Gastroesophageal sphincter (tissue), 4 donors: Measurements from ENCODE around the gene MRPL20. TPM values are rescaled to one million over a fixed set of nuclear protein-coding genes. Genes with fewer than 3 reads are reported as not detected.
"Not testable (repeated sequence)": the region's sequence is repeated elsewhere in the genome, so short reads cannot be mapped to it uniquely, and the experiment has no call there.

Experiments
- ATAC-seq: fragments of 150-250 bp; one replicate; pipeline ENCODE4 v1.9.1; 2016; ENCODE audit warnings: mild to moderate bottlenecking, moderate library complexity
- H3K27ac ChIP-seq, 4 donors: fragments of 200-600 bp; sonication (generic) in 3 of 4; 1 replicate in 3 of 4; 2 replicates in 1 of 4; pipeline ENCODE4 v1.5.1; 2016 to 2019
- H3K27me3 ChIP-seq: fragments of 200-600 bp; sonication (generic); one replicate; pipeline ENCODE4 v1.5.1; 2019
- H3K36me3 ChIP-seq, 2 donors: fragments of 200-600 bp; sonication (generic); one replicate each; pipeline ENCODE4 v1.5.1; 2019; ENCODE audit warnings: control low read depth in 1 of 2
- H3K4me1 ChIP-seq, 3 donors: fragments of 200-600 bp; sonication (generic); 1 replicate in 2 of 3; 2 replicates in 1 of 3; pipeline ENCODE4 v1.5.1; 2016 to 2019; ENCODE audit warnings: control low read depth in 2 of 3
- H3K4me3 ChIP-seq, 2 donors: fragments of 200-600 bp; sonication (generic); one replicate each; pipeline ENCODE4 v1.5.1; 2019; ENCODE audit warnings: mild to moderate bottlenecking in 1 of 2, moderate library complexity in 1 of 2
- H3K9me3 ChIP-seq, 3 donors: fragments of 200-600 bp; sonication (generic); one replicate each; pipeline ENCODE4 v1.5.1; 2017 to 2019; ENCODE audit warnings: control low read depth in 2 of 3
- EP300 ChIP-seq: sonication (generic); formaldehyde crosslinking; IDR thresholded peaks from one replicate; pipeline ENCODE4 v1.6.1; 2017; ENCODE audit warnings: antibody characterized with exemption, mild to moderate bottlenecking
- POLR2A ChIP-seq, 2 donors: fragments of 450-650 bp; IDR thresholded peaks; one replicate each; pipeline ENCODE4 v1.6.1; 2017; ENCODE audit warnings: antibody characterized with exemption in 2 of 2, mild to moderate bottlenecking in 2 of 2, moderate library complexity in 1 of 2
- POLR2AphosphoS5 ChIP-seq: sonication (generic); formaldehyde crosslinking; IDR thresholded peaks from one replicate; pipeline ENCODE4 v1.6.1; 2017; ENCODE audit warnings: antibody characterized with exemption
- WGBS, 2 donors: methylation state at CpG; one replicate each; pipeline ENCODE4 v1.1.5; 2018; ENCODE audit warnings: low coverage in 1 of 2; 5-methylcytosine and 5-hydroxymethylcytosine counted together
- total RNA-seq, 4 donors: library from RNA; depleted of rRNA; stranded (reverse); fragments of >200 nt; gene quantifications; one replicate each; pipeline ENCODE4 v1.1.0, GENCODE V29; 2016
- TF ChIP-seq, protein P1 (sequence below), 4 experiments: fragments of 200-600 bp in 2 of 4; fragments of 450-650 bp in 2 of 4; sonication (generic) in 1 of 4; IDR thresholded peaks; one replicate each; pipeline ENCODE4 v1.5.1; 2017 to 2019; ENCODE audit warnings: antibody characterized with exemption in 4 of 4, mild to moderate bottlenecking in 2 of 4, moderate library complexity in 2 of 4

The MRPL20 gene
- total RNA-seq, 4 donors from 2014 or later = 121 to 215 (median 159) TPM

DNA sequence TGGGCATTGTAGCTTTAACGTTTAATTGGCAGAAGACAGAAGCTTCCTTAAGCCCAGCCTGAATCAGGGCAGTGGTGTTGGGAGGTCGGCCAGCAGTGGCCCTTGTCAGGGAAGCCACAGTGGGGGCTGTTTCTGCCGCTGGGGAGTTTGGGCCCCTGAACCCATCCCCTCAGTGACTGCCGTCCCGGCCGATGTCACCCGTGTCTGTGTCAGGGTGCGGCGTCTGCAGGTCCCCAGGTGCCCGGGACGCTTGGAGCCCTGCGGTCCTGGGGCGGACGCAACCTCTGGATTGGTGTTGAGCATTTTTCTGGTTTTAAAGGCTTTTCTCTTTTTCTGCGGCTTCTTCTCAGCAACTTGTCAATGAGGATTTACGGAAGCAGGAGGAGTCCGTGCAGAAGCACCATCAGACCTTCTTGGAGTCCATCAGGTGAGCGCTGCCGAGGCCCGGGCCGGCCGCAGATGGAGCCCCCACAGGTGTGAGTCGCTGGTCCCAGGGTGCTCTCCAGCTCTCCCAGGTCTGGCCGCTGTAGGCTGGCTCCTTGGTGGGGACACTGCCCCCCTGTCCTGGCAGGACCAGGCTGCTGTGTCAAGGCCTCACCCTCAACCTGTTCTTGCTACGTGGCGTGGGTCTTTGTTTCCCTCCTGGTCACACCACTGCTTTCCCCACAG lies 44.7 kb upstream of the MRPL20 start:
- no peak for TF ChIP-seq EP300
- TF ChIP-seq POLR2A (IDR thresholded peaks at IDR 0.05) = no peak
- no peak for TF ChIP-seq POLR2AphosphoS5
- ATAC-seq = no peak

DNA sequence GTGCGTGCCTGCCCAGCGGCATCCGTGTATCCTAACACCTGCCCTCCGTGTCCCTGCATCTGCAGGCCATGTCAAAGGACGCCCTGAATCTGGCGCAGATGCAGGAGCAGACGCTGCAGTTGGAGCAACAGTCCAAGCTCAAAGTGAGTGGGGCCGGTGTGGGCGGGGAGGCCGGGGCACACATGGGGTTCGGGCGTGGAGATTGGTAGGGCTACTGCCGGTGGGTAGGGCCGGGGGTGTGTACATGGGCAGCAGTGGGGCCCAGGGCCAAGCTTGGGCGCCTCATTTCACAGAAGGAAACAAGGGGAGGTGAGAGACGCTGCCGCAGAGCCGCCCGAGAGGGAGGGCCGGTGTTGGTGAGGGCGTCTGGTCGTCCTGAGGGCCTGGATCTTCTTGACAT lies 43.5 kb upstream of the MRPL20 start:
- not testable (repeated sequence) for H3K27ac ChIP-seq, H3K27me3 ChIP-seq, H3K36me3 ChIP-seq, H3K9me3 ChIP-seq, H3K4me3 ChIP-seq, ATAC-seq, H3K4me1 ChIP-seq
- 76 to 77% methylated on average over 4 to 14 of the region's 22 CpGs for WGBS, 2 donors

More for the DNA sequence above, 44.7 kb upstream of the MRPL20 start:
- Histone ChIP-seq H3K27ac (no peak overlapping the region), H3K27me3 (no peaks in the 10 kb centered on the region), H3K9me3 (no peaks in the 10 kb centered on the region), H3K36me3 (no peaks in the 10 kb centered on the region), H3K4me1 (no peaks in the 10 kb centered on the region), H3K4me3 (no peak overlapping the region)
- WGBS, 2 donors = 85 to 90% methylated on average over 11 to 12 of the region's 26 CpGs

DNA sequence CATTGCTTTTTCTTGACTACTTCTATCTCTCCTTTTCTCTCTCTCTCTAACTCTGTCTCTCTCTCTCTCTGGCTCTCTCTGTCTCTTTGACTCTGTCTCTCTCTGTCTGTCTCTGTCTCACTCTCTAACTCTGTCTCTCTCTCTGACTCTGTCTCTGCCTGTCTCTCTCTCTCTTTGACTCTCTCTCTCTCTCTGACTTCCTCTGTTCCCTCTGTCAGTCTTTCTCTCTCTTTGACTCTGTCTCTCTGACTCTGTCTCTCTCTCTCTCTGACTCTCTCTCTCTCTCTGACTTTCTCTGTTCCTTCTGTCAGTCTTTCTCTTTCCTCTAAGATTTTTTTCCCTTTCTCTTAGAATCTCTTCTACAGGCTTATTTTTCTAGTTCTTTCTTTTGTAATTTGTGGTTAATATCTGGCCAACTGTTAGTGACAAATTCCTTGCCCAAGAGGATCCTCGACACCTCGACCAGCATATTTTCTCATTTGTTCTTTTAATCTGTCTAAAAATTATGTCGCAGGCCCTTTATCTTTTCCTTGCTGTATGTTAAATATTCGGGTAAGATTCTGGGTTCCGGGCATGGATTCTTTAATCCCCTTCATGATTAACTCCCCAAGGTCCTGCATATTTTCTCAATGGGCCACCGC lies 42.1 kb upstream of the MRPL20 start, which contains the start of gene ATAD3C:
TSS of gene ATAD3C (plus strand) at position 591 of the 641 bp plus-strand sequence. CDS start 995 bp downstream, outside the sequence.
- no peak for TF ChIP-seq POLR2AphosphoS5
- TF ChIP-seq POLR2A (IDR thresholded peaks at IDR 0.05) = no peak
- TF ChIP-seq, protein P1, sequence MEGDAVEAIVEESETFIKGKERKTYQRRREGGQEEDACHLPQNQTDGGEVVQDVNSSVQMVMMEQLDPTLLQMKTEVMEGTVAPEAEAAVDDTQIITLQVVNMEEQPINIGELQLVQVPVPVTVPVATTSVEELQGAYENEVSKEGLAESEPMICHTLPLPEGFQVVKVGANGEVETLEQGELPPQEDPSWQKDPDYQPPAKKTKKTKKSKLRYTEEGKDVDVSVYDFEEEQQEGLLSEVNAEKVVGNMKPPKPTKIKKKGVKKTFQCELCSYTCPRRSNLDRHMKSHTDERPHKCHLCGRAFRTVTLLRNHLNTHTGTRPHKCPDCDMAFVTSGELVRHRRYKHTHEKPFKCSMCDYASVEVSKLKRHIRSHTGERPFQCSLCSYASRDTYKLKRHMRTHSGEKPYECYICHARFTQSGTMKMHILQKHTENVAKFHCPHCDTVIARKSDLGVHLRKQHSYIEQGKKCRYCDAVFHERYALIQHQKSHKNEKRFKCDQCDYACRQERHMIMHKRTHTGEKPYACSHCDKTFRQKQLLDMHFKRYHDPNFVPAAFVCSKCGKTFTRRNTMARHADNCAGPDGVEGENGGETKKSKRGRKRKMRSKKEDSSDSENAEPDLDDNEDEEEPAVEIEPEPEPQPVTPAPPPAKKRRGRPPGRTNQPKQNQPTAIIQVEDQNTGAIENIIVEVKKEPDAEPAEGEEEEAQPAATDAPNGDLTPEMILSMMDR (IDR thresholded peaks at IDR 0.05) = no peak
- TF ChIP-seq EP300 = no peak
- no peak for ATAC-seq
- H3K4me1 ChIP-seq = no peaks in the 10 kb centered on the region
- no peak within 1 kb of the TSS for H3K4me3 ChIP-seq
- H3K36me3 ChIP-seq = no peaks in the 10 kb centered on the region
- no peaks in the 10 kb centered on the region for H3K9me3 ChIP-seq
- no peak within 1 kb of the TSS for H3K27ac ChIP-seq
- no peaks in the 10 kb centered on the region for H3K27me3 ChIP-seq
- 77% methylated on average over 6 of the region's 6 CpGs; no CpG with 5 or more reads in 1 of the 2 donors for WGBS, 2 donors

DNA sequence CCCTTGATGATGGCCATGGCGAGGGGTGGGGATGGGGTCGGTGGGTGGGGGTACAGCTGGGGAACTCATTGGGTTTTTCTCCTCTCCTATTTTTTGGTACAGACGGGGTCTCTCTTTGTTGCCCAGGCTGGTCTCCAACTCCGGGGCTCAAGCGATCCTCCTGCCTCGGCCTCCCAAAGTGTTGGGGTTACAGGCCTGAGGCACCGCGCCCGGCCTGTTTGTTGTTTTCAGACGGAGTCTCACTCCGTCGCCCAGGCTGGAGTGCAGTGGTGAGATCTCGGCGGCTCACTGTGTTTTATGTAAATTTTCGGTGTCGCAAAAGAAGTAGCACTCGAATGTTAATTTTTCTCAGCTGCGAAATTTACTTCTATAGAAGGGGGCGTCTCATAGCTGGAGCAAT lies 39.5 kb upstream of the MRPL20 start:
- not testable (repeated sequence) for H3K4me1 ChIP-seq, ATAC-seq, H3K4me3 ChIP-seq, H3K36me3 ChIP-seq, H3K27ac ChIP-seq, H3K27me3 ChIP-seq, H3K9me3 ChIP-seq
- 88 to 100% methylated on average over 1 to 4 of the region's 19 CpGs for WGBS, 2 donors

DNA sequence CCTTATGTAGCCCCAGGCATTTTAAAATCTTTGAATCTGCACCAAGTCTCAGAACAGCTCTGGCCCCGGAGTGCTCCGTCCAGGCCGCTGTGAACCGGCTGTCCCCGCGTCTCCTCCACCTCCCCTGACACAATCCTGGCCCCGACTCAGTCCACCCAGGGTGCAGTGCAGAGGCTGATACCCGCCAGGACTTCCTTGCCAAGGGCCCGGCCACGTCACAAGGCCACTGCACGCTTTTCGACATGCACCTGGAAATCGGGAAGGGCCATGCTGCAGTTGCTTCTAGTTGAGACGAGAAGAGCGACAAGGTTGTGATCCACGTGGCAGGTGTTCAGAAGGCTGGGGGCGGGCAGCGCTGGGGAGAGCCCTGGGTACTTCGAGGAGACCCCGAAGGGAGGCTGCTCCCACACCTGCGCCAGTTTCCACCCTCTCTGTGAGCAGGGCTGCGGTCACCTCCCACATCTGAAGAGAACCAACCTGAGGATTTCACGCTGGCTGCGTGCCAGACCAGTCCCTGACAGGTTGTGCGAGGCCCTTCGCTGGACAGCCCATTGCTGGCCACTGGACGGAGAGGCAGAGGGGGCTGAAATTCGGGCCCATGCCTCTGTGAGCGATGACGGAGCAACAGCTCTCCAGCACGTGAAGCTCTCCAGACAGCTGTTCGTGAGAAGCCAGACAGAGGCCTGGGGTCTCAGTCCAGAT lies 35.1 kb upstream of the MRPL20 start:
- WGBS, 2 donors = 30 to 70% methylated on average over 2 to 4 of the region's 32 CpGs
- H3K27ac ChIP-seq = peak overlapping the region in 3 of 4 donors; percentile 46 to 69 (median 64)
- peaks cover 0 to 19% of the 10 kb centered on the region in 2 donors for H3K36me3 ChIP-seq
- TF ChIP-seq POLR2AphosphoS5 = peak; percentile 17
- no peak for TF ChIP-seq EP300
- peak; percentile 22 for ATAC-seq
- no peaks in the 10 kb centered on the region for H3K9me3 ChIP-seq
- H3K27me3 ChIP-seq = no peaks in the 10 kb centered on the region
- H3K4me1 ChIP-seq = peaks cover 0 to 49% (median 22%) of the 10 kb centered on the region in 3 donors
- no peak overlapping the region for H3K4me3 ChIP-seq

DNA sequence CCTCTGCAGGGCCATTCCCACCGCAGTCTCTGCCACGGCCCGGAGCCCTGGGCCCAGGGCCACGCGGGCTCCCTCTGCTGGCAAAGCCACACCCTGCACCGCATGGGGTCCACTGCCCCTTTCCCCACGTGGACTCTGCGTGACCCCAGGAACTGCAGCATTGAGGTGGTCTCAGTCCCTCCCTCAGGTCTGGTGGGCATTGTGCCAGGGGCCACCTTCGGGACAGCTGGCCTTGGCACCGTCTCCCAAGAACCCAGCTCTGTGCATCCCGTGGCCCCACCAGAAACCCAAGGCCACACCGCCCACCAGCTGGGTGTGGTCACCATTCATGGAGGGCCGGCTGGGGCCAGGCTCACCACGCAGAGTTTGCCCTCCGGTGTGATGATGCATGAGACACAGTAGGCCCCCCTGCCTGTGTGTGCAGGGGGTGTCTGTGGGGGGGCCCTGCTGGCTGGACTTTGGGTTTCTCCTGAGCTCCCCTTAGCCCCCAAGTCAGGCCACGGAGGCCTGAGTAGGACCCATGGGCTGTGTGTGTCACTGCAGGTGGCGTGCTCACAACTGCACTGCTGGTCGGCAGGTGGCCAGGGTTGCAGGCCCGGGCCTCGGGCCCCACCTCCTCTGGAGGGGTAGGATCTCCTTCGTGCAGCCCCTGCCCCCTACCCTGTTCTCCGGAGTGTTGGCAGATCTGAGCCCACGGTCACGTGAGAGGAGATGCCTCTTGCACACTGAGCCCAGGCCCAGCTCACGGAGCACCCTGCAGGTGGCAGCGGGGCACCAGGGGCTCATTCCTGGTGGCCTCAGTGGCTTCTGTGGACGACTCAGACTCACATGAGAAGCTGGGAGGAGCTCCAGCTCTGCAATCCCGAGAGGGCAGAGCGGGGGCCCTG lies 34.2 kb upstream of the MRPL20 start:
- H3K4me3 ChIP-seq = no peak overlapping the region
- H3K4me1 ChIP-seq = peaks cover 0 to 59% (median 29%) of the 10 kb centered on the region in 3 donors
- no peaks in the 10 kb centered on the region for H3K27me3 ChIP-seq
- peak; percentile 75 for ATAC-seq
- no peaks in the 10 kb centered on the region for H3K9me3 ChIP-seq
- H3K27ac ChIP-seq = peak overlapping the region in 3 of 4 donors; percentile 46 to 69 (median 64)
- no peak for TF ChIP-seq POLR2A (IDR thresholded peaks at IDR 0.05)
- TF ChIP-seq, protein P1 (IDR thresholded peaks at IDR 0.05) = peak in 3 of 4 experiments; percentile 89 to 98 (median 92)
- no peak for TF ChIP-seq EP300
- peak; percentile 35 for TF ChIP-seq POLR2AphosphoS5
- peaks cover 0 to 19% of the 10 kb centered on the region in 2 donors for H3K36me3 ChIP-seq
- WGBS, 2 donors = no CpG with 5 or more reads among the region's 29 CpGs
